ENCODE measurements around the gene AMPD1. TPM values are rescaled to one million over a fixed set of nuclear protein-coding genes. Genes with fewer than 3 reads are reported as not detected.

The AMPD1 gene
- total and polyA plus RNA-seq, 3 donors from 2014 or later = 0.12 to 1.5 TPM; not detected in 1

- no peak for DNase-seq
- H3K36me3 ChIP-seq (ENCODE audit: low read depth, missing control alignments) = no peaks in the 10 kb centered on the region
- intact Hi-C loops (cut with DNase I; ENCODE audit: low total_unique reads) = no loop called here
- WGBS, 2 donors = 0 to 31% methylated on average over 1 of the region's 1 CpG
- H3K27me3 ChIP-seq = no peaks in the 10 kb centered on the region
- no peaks in the 10 kb centered on the region for H3K4me1 ChIP-seq
- no peaks in the 10 kb centered on the region for H3K9me3 ChIP-seq
- no peak for TF ChIP-seq POLR2A (IDR thresholded peaks at IDR 0.05)
- TF ChIP-seq, protein P1, sequence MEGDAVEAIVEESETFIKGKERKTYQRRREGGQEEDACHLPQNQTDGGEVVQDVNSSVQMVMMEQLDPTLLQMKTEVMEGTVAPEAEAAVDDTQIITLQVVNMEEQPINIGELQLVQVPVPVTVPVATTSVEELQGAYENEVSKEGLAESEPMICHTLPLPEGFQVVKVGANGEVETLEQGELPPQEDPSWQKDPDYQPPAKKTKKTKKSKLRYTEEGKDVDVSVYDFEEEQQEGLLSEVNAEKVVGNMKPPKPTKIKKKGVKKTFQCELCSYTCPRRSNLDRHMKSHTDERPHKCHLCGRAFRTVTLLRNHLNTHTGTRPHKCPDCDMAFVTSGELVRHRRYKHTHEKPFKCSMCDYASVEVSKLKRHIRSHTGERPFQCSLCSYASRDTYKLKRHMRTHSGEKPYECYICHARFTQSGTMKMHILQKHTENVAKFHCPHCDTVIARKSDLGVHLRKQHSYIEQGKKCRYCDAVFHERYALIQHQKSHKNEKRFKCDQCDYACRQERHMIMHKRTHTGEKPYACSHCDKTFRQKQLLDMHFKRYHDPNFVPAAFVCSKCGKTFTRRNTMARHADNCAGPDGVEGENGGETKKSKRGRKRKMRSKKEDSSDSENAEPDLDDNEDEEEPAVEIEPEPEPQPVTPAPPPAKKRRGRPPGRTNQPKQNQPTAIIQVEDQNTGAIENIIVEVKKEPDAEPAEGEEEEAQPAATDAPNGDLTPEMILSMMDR (IDR thresholded peaks at IDR 0.05) = no peak
- H3K4me3 ChIP-seq = no peak overlapping the region
- H3K27ac ChIP-seq = no peak overlapping the region
Measured at GRCh38 chr1:114723457-114723856, 28.1 kb upstream of the AMPD1 start.

GRCh38 chr1:114720492-114720891 lies 25.1 kb upstream of the AMPD1 start:
- TF ChIP-seq, protein P1 (IDR thresholded peaks at IDR 0.05) = no peak
- TF ChIP-seq POLR2A (IDR thresholded peaks at IDR 0.05) = no peak
- H3K27me3 ChIP-seq = no peaks in the 10 kb centered on the region
- no peaks in the 10 kb centered on the region for H3K36me3 ChIP-seq (ENCODE audit: low read depth, missing control alignments)
- H3K4me3 ChIP-seq = no peak overlapping the region
- 92 to 93% methylated on average over 4 of the region's 4 CpGs for WGBS, 2 donors
- H3K9me3 ChIP-seq = no peaks in the 10 kb centered on the region
- H3K27ac ChIP-seq = no peak overlapping the region
- no peak for DNase-seq
- peaks cover 3% of the 10 kb centered on the region for H3K4me1 ChIP-seq
- intact Hi-C loops (cut with DNase I; ENCODE audit: low total_unique reads) = no loop called here

- Histone ChIP-seq H3K9me3 (no peaks in the 10 kb centered on the region), H3K4me1 (peaks cover 9% of the 10 kb centered on the region), H3K27me3 (no peaks in the 10 kb centered on the region), H3K27ac (no peak overlapping the region), H3K36me3 (ENCODE audit: low read depth, missing control alignments) (no peaks in the 10 kb centered on the region), H3K4me3 (no peak overlapping the region)
- TF ChIP-seq, protein P1 (IDR thresholded peaks at IDR 0.05) = no peak
- TF ChIP-seq POLR2A (IDR thresholded peaks at IDR 0.05) = no peak
- intact Hi-C loops (cut with DNase I; ENCODE audit: low total_unique reads) = no loop called here
- no peak for DNase-seq
- WGBS, 2 donors = 88 to 93% methylated on average over 3 of the region's 3 CpGs
Measured at GRCh38 chr1:114719424-114719787, 24.1 kb upstream of the AMPD1 start.

- Histone ChIP-seq H3K27ac (no peak overlapping the region), H3K4me1 (peaks cover 9% of the 10 kb centered on the region), H3K4me3 (no peak overlapping the region), H3K9me3 (no peaks in the 10 kb centered on the region), H3K36me3 (ENCODE audit: low read depth, missing control alignments) (no peaks in the 10 kb centered on the region), H3K27me3 (no peaks in the 10 kb centered on the region)
- intact Hi-C loops (cut with DNase I; ENCODE audit: low total_unique reads) = no loop called here
- 92 to 94% methylated on average over 10 to 11 of the region's 11 CpGs for WGBS, 2 donors
- DNase-seq = no peak
- TF ChIP-seq, protein P1 (IDR thresholded peaks at IDR 0.05) = no peak
- no peak for TF ChIP-seq POLR2A (IDR thresholded peaks at IDR 0.05)
Measured at GRCh38 chr1:114718661-114719423, 23.5 kb upstream of the AMPD1 start.

Data from testis (tissue), 3 donors.